Hepatic stellate cell (primary cell): ENCODE results near the gene PLA2G2E.
A peak's percentile ranks its signal among the peaks of the same experiment; 100 is the strongest.

Experiments
- DNase-seq: peaks from one replicate; pipeline ENCODE4 v3.0.0; 2011; ENCODE audit warnings: low spot score

PLA2G2E gene

GRCh38 chr1:19923137-19923952 lies at the start of gene PLA2G2E:
TSS of gene PLA2G2E (minus strand) at chr1:19923617. CDS start at chr1:19923559, 58 bp downstream.
- no peak for DNase-seq

DNA sequence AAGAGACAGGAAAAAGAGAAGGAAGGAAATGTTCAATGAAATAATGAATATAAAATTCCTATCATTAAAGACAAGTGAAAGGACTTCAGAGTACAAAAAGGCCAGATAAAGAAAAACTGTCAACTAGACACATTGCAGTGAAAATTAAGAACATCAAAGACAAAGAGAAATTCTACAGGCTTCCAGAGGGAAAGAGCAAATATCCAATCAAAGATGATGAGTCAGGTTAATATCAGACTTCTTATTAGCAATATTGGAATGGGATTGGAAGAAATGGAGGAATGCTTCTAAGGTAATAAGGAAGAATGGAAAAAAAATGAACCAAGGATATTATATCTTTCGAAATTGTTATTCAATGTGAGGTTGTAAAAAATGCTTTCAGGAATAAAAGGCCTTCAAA lies 48.2 kb upstream of the PLA2G2E start:
- DNase-seq: no peak

GRCh38 chr1:19969898-19970660 lies 46.7 kb upstream of the PLA2G2E start:
- DNase-seq: no peak

GRCh38 chr1:19967808-19968207 lies 44.4 kb upstream of the PLA2G2E start:
- no peak for DNase-seq

- no peak for DNase-seq
Measured at GRCh38 chr1:19964542-19964941, 41.1 kb upstream of the PLA2G2E start.

GRCh38 chr1:19963636-19964035 lies 40.2 kb upstream of the PLA2G2E start:
- DNase-seq: no peak

GRCh38 chr1:19960591-19960990 lies 37.2 kb upstream of the PLA2G2E start:
- DNase-seq: no peak

DNA sequence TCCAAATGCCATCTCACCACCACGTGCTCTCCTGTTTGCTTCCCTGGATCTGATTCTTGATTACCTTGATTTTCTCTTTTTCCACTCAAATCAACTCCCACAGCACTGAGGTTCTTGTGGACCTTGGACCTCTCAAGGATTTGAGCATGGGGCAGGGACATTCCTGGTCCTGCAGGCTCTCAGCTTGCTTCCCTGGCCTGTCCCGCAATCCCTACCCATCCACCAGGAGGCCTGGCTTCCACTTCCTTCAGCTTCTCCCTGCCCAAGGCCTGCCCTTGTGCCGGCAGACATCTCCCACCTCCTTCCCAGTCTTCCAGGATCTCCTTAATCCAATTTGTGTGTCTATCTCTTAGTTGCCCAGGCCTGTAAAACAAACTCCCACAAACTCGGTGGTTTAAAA lies 34.4 kb upstream of the PLA2G2E start:
- no peak for DNase-seq

- no peak for DNase-seq
Measured at GRCh38 chr1:19955534-19956170, 32.2 kb upstream of the PLA2G2E start.

DNA sequence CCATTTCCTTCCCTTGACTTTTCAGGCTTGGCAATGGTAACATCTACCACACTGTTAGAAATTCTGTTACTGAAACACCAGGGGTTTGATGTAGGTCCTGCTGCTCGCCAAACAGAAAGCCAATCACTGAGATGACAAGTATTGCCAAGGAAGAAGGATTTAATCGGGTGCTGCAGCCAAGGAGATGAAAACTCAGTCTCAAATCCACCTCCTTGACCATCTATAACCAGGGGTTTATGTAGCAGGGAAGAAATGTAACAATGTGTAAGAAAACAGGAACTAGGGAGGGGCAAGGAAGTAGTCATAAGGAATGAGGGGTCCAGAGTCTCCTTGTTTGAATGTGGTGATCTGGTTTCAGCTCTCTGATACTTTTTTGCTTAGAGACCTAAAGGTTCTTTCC lies 30.6 kb upstream of the PLA2G2E start:
- DNase-seq: no peak

DNA sequence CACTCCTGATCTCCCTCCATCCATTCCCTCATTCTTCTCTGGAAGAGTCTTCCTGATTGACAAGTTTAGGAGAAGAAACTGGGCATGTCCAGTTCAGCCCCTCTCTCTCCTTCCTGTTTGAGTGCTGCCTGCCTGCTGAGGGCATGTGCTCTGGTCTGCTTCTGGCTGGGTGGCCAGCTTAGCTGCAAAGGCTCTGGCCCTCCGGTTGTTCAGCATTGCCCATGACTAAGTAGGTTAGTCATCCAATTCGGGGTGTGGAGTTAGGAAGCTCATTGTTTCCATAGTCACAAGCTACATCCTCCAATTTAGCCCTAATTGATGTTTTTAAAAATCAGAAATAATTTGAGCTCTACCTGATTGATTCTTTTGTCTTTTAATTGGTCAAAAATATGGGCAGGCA lies 25.6 kb upstream of the PLA2G2E start:
- DNase-seq: peak; percentile 35

DNA sequence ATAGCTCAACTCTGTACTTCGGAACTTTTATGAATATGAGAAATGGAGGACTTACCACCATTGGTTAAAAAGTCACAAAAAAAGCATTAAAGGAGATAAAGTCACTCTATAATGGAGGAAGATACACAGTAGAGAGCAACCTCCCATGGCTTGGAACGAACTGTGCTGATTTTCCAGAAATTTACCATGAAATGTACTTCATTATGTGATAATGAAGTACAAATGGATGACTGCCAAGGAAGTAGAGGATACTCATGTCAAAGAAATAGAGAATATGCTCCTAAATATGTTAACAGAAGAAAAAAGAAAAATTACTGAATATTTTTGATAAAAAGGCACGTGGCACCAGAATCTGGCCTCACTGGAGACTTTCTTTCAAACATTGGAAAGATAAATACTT lies 23.6 kb upstream of the PLA2G2E start:
- DNase-seq: no peak

DNA sequence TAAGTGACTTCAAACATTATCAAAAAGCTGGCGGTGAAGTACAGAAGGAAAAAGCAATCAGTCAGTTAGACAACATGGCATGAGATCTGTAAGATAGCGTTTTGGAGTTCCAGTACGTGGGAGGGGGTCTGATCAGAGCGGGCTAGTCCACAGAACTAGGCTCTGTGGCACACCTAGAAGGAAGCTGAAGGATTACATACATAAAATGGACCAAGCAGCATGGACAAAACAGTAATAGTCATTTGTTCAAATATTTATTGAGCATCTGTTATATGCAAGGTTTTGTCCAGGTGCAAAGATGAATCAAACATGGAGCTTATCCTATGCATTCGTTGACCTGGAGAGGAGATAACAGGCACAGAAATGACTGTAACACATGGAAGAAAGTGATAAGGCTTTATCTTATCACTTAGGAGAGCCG lies 22.9 kb upstream of the PLA2G2E start:
- no peak for DNase-seq

- DNase-seq: no peak
Measured at GRCh38 chr1:19945914-19946313, 22.5 kb upstream of the PLA2G2E start.

GRCh38 chr1:19942657-19943056 lies 19.2 kb upstream of the PLA2G2E start:
- no peak for DNase-seq

GRCh38 chr1:19942088-19942487 lies 18.7 kb upstream of the PLA2G2E start:
- DNase-seq: no peak

DNA sequence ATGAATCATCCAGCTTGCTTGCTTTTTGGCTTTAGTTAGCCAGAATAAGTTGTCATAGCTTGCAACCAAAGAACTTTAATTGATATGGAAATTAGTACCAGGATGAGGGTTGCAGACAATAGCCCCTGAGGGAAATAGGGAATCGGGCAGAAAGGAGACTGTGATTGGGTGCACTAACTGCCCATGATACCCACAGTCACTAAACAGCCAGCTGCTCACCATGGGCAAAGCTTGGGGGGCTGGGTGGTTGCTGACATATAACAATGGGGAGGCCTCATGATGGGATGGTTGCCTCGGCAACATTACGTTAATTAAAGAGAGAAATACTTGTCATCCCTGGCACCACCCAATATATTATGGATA lies 17.8 kb upstream of the PLA2G2E start:
- DNase-seq: no peak

DNA sequence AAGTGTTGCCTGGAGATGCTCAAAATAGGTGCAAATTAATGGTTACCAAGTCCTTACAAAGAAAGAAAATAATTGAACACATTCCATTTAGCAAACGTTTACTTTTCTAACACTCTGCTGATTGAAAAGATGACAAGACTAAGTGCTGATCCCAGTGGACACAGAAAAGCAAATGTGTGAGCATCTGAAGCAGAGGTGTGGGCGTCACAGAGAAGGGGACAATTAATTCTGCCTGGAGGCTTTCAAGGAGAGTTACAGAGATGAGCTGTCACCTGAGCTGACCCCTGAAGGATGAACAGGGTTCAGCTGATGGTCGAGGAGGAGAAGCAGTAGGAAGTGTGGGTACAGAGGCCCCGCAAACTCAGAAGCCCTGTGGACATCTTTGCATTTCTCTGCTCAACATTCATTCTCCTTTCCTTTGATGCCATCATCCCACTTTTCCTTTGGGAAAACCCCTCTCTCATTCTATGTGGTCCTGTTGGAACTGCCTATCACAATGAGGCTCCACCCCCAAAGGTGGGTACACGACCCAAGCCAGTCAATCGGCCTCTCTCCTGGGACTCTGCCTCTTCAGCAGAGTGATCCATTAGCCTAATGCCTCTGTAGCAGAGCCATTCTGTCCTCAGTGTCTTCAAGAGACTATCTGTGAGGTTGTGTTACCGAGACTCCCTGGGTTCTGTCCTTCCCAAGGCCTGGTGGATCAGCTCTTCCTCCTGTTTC lies 17.2 kb upstream of the PLA2G2E start:
- no peak for DNase-seq

GRCh38 chr1:19938472-19938871 lies 15.1 kb upstream of the PLA2G2E start:
- no peak for DNase-seq

- no peak for DNase-seq
Measured at GRCh38 chr1:19936061-19936750, 12.8 kb upstream of the PLA2G2E start.

GRCh38 chr1:19934336-19934735 lies 10.9 kb upstream of the PLA2G2E start:
- DNase-seq: no peak

DNA sequence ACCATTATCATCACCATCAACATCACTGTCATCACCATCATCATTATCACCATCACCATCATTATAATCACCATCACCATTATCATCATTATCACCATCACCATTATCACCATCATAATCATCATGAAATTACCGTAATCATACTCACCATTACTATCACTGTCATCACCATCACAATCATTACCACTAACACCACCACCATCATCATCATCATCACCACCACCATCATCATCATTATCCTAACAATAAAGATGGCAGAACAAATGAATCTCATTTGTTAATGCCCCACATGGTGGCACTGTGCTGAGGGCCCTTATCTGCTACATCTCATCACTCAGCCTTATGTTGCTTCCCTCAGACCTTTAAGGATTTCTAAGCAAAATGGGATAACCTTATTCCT lies 9.4 kb upstream of the PLA2G2E start:
- DNase-seq: no peak
